Daoy (cell line): ENCODE data around the gene MEST. TPM values are rescaled to one million over a fixed set of nuclear protein-coding genes. Genes with fewer than 3 reads are reported as not detected.
"Not testable (repeated sequence)": the region's sequence is repeated elsewhere in the genome, so short reads cannot be mapped to it uniquely, and the experiment has no call there.

ENCODE experiments used
- DNase-seq: peaks from one replicate; pipeline ENCODE4 v3.0.0-alpha.2; 2015; ENCODE audit warnings: low read depth
- total RNA-seq: library from RNA; depleted of rRNA; stranded (reverse); fragments of >200 nt; shearing (Covaris generic); gene quantifications from 2 replicates; pipeline ENCODE4 v1.2.3, GENCODE V29; 2014; rRNA removed

MEST gene
- total RNA-seq, 1 experiment from 2014 or later = 568 TPM

GRCh38 chr7:130523519-130524125, 31.7 kb downstream of the MEST start:
- not testable (repeated sequence) for DNase-seq

GRCh38 chr7:130524628-130525027, 32.7 kb downstream of the MEST start:
- DNase-seq = no peak

GRCh38 chr7:130527752-130528355, 36.0 kb downstream of the MEST start:
- DNase-seq = not testable (repeated sequence)

- no peak for DNase-seq
Measured at GRCh38 chr7:130529417-130529816, 37.5 kb downstream of the MEST start.

DNA sequence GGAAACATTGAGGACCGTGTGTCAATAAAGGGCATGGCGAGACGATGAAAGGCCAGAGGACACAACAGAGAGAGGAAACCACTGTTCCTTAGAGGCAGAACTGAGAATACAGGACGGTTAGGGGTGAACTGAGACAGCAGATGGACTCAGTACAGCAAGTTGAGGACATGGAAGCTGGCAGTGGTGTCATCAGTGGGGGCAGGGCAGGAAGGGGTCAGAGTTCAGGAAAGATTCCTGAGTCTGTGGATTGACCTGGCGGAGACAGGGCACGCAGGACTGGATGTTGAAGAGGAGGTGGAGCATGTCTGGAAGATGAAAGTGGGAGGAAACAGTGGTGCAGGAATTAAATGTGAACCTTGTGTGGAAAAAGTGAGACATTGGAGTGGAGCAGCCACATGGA, 46.0 kb downstream of the MEST start:
- DNase-seq = not testable (repeated sequence)

DNA sequence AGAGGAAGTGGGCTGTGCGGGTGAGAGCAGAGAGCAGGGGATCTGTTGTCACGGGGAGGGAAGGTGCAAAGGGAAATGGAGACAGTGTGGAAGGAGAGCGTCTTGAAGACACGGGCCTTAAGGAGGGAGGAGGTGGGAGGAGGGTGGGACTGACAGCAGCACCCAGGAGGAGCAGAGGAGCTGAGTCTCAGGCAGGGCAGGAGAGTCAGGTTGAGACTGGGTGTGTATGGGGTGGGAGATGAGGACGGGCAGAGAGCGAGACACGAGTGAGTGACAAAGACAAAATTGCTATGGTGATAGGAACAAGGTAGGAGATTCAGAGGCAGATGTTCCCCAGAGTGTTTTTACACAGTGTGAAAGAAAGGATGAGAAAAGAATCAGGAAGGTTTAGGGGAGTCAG, 49.4 kb downstream of the MEST start:
- not testable (repeated sequence) for DNase-seq

GRCh38 chr7:130542297-130542696, 50.4 kb downstream of the MEST start:
- not testable (repeated sequence) for DNase-seq

DNA sequence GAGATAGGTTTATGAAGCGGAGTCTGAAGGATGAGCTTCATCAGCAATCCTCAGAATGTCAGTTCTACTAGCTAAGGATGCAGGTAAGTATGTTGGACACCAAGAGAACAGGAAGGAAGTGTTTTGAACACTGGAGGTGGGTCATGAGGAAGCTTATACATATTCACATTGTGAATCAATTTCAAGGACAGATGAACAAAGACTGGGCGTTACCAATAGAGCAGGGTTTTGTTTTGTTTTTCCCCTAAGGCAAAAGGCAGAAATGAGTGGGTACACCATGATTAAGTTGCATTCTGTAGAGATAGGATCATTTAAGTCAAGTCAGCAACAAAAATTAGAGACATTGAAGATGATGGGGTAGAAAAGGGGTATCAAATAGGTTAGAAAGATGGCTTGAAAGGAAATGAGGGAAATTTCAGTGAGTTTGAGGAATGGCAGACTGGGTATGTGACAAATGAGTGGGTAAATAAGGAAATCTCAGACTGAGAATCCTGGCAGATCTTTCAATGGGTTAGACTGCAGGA, 51.7 kb downstream of the MEST start:
- no peak for DNase-seq

DNA sequence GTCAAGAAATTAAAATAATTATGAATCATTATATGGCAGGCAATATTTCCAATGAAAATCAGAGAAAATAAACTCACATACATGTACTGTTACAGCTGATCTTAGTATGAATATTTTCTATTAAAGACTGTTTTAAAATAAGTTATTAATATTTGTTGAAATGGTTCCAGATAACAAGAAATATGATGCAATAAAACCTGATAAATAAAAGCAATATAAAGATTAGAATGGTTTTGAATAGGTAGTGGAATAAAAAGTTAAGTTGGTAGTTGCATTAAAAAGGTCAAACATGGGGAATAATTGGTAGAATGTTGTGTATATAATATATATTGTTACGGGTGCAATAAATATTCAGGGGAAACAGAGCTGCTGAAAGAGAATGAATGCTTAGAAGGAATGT, 52.5 kb downstream of the MEST start:
- DNase-seq = no peak

DNA sequence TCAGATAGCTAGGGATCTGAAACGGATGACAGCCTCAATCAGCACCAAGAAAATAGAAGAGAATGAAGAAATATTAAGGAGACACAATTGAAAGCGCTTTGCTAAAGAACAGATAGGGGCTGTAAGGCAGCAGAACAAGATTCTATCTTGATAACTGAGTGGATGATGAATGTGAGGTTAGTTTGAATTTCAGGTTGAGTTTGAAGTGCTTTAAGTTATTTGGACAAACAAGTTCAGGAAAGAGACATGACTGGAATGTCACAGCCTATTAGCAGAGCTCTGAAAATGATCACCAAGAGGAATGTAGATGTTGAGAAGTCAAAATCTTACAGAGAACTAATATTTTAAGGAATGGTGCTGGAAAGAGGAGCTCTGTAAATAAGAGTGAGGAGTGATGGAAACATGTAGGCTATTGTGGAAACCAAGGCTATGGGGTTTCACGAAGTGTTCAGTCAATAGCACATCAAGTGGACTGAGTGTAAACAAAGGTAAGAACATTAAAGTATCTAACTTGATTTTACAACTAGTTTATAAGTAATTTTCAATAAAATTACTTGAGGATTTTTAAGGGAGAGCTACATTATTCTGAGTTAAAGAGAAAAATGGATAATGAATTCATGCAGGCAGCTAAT, 61.6 kb downstream of the MEST start:
- DNase-seq = no peak

- no peak for DNase-seq
Measured at GRCh38 chr7:130554481-130554880, 62.6 kb downstream of the MEST start.

Other genes starting within 250 kb of the MEST start
- gene CPA2, start 225.2 kb upstream of the MEST start, total RNA-seq = 0.11 TPM in 1 of 2 replicates, not detected in the other
- gene CPA4, start 198.9 kb upstream of the MEST start, total RNA-seq = 85.6 and 98.8 TPM in 2 replicates
- 0.06 TPM in 1 of 2 replicates, not detected in the other for gene CPA5, start 147.3 kb upstream of the MEST start, total RNA-seq
- gene CPA1, start 111.6 kb upstream of the MEST start, total RNA-seq = not detected in 2 replicates
- gene CEP41, start 51.1 kb upstream of the MEST start, total RNA-seq = 33.1 and 43.9 TPM in 2 replicates
- gene COPG2, start 176.7 kb downstream of the MEST start, total RNA-seq = 57.5 and 58.4 TPM in 2 replicates
- gene TSGA13, start 194.5 kb downstream of the MEST start, total RNA-seq = not detected in 2 replicates
- gene KLF14, start 242.1 kb downstream of the MEST start, total RNA-seq = 0.06 and 0.86 TPM in 2 replicates